T-helper 2 cell treated with Interferon-gamma antibody and Interleukin-4, amounts not matched to agents 100 ng/mL and 5 ng/mL, for 36 hours (primary cell): ENCODE results near the gene PRSS12. TPM values are rescaled to one million over a fixed set of nuclear protein-coding genes. Genes with fewer than 3 reads are reported as not detected.
"Not testable (repeated sequence)": the region's sequence is repeated elsewhere in the genome, so short reads cannot be mapped to it uniquely, and the experiment has no call there.

Experiments
- intact Hi-C: fragments of 100-400 bp; cut with micrococcal nuclease; formaldehyde crosslinking; loops from one replicate; pipeline ENCODE4 v1.15.1; 2023
- total RNA-seq: library from RNA; stranded (reverse); gene quantifications from 2 replicates; pipeline ENCODE4 v1.2.3, GENCODE V29; 2022

PRSS12 gene
- total RNA-seq, 1 donor from 2014 or later = not detected

DNA sequence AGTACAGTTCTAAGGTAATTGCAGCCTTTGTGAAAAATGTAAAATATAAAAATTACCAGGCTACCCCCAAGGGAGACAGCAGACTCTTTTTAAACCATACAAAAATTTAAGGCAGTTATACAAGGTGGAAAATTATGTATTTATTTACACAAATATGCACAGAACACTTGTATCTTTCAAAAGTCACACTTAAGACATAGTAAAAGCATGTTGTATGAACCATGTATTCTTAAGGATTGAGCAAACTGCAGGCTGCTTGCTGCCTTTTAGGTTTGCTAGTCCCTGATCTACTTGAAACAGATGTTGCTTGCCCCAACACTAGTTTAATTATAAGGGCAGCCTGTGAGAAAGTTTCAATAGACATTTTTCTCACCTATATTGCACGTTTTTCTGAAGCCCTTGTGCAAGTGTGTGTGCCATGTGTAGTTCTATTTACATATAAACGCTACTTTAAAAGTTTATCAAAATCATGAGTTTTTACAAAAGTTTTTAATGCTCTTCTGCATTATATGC lies 72.8 kb downstream of the PRSS12 start:
- intact Hi-C loops = loop anchor here (5.0 kb wide), 1 partner anchor 93 kb away; no protein-coding TSS in a partner anchor

DNA sequence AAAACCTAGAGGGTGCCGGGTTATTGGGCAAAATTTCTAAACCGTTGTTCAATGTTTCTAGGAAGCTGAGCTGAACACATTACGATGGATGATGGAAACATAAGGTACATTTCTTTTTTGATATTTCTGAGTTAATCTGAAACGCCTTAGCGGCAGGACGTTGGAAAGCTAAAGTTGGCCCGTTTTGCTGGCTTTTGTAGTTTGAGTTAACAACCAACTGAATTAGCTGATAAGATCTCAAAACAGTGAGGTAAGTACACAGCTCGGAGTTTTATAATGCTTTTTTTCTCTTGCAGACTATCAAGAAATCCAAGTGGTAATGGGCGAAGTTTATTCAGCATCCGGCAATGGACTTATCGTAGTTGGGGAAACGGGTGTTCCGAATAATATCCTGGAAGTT lies 73.5 kb downstream of the PRSS12 start:
- intact Hi-C loops = loop anchor here (5.0 kb wide), 1 partner anchor 92 kb away; no protein-coding TSS in a partner anchor

DNA sequence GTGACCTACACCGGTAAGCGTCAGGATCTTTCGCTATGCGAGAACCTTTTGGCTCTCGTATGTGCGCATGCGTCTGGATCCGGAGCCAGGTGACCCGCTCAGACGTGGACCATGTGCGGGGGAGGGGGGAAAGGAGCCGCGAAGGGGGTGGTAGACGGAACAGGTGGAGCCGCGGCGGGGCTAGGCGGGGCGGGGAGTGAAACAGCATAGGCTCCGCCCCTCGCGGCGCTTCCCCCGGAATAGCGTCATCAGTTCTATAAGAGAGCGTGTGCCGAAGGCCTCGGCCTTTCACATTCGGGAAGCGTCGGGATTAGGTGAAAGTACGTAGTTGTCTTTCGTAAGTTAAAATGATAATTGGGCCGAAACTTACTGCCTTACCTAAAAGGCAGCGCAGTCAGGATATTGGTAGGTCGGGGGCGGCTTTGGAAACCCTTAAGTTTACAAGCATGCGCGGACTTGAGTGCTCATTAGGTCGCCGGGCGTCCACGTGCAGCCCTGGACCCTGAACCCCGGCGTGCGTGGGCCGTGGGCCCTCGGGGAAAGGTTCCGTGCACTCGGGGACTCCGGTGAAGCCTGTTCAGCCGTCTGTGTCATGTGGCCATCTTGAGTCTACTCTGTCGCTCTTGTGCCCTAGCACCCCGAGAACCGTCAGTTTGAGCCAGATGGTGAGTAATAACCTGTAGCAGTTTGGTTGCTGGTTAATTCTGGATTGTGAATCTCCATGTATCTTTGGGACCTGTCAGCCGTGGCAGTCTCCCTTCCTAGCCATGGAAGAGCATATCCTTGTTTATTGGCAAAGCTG lies 74.1 kb downstream of the PRSS12 start:
- intact Hi-C loops = loop anchor here (1.0 to 5.0 kb wide), 4 partner anchors 13 to 407 kb away; partner anchors contain the start of gene METTL14

DNA sequence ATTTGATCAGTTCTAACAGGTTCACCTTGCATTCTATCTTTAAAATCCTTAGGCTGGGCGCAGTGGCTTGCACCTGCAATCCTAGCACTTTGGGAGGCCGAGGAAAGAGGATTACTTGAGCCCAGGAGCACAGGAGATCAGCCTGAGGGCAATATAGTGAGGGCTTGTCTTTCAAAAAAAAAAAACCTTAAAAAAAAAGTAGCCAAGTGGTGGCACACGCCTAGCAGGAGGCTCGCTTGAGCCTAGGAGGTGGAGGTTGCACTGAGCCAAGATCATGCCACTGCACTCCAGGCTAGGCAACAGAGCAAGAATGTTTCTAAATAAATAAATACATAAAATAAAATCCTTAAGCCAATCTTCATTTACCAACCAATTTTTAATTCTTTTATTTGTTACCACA lies 75.6 kb downstream of the PRSS12 start:
- intact Hi-C loops = loop anchor here (5.0 kb wide), 1 partner anchor 90 kb away; no protein-coding TSS in a partner anchor

DNA sequence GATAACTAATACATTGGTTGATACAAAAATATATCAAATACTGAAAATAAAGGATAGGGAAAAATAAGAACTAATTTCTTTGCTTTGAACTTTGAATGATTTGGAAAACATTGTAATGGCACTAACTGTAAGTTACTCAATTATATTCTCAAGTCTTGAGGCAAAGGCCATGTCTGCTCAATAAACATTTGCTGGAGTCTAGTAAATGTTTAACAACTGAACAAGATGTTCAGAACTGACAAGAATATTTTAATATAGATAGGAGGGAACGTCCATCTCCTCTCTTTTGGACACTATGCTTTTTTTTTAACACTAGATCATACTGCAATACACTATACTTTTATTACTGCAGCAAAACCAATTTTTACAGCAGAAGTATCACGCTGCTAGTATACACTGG lies 76.2 kb downstream of the PRSS12 start:
- intact Hi-C loops = loop anchor here (5.0 kb wide), 1 partner anchor 89 kb away; no protein-coding TSS in a partner anchor

DNA sequence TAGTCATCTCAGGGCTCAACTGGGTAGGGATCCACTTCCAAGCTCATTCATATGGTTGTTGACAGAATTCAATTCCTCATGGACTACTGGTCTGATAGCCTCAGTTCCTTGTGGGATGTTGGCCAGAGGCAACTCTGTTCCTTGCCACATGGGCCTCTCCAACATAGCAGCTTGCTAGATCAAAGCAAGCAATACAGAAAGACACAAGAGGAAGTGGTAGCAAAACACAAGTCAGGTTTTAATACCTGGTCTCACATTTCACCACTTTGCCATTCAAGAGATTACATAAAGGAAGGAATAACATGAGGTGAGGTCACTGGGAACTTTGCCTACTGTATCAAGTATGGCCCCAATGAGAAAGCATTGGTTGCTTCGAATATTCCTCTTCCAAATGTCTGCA lies 79.2 kb downstream of the PRSS12 start:
- intact Hi-C loops = no loop called here

DNA sequence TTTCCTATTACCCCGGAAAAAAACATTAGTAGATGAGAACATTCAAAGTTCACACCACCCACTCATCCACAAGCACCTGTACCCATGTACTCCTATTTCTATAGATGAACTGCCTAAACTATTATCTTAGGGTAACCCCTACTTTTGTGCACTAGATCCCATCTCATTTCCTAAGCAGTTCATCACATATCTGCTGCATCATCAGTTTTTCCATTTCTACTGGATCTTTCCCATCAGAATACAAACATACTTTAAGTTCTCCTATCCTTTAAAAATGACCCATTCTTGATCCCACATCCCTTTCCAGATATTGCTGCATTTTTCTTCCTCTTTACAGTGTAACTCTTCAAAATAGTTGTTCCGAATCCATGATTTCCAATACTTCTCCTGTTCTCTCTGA lies 81.0 kb downstream of the PRSS12 start:
- intact Hi-C loops = loop anchor here (2.0 kb wide), 2 partner anchors 195 to 823 kb away; no protein-coding TSS in a partner anchor

DNA sequence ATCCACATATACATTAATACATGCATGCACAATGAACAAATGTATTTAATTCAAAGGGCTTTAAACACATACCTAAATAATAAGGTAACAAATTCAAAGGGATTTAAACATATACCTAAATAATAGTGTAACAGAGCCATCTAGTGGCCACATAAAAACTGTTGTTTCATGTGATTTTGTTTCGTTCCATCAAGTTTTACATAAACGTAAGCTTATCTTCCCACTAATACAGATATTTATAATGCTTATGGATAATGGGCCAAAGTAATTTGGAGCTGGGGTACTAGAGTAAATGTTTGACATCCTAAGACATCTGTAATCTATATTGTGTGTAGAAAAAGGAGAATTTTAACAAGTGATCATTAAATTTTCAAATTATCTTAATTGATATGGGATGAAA lies 82.3 kb downstream of the PRSS12 start:
- intact Hi-C loops = loop anchor here (1.0 to 2.0 kb wide), 3 partner anchors 194 to 1912 kb away; no protein-coding TSS in a partner anchor

DNA sequence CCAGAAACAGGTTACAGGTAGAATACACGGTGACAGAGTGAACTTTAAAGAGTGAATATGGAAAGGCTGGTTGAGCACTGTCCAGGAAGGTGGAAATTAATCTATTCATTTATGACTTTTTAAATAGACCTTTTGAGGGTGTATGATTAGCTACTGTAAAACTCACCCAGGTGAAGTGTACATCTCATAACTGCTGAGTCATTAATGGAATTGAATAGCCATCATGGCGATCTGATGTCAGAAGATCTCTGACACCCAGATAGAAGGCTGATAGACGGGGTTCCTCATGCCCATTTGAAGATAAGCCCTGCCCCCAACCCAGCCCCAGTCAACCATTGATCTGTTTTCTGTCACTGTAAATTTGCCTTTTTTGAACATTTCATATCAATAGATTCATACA lies 84.0 kb downstream of the PRSS12 start:
- intact Hi-C loops = no loop called here

DNA sequence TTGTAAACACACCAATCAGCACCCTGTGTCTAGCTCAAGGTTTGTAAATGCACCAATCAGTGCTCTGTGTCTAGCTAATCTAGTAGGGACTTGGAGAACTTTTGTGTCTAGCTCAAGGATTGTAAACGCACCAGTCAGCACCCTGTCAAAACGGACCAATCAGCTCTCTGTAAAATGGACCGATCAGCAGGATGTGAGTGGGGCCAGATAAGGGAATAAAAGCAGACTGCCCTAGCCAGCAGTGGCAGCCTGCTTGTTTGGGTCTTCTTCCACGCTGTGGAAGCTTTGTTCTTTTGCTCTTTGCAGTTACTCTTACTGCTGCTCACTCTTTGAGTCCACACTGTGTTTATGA lies 86.7 kb downstream of the PRSS12 start:
- intact Hi-C loops = not testable (repeated sequence)

DNA sequence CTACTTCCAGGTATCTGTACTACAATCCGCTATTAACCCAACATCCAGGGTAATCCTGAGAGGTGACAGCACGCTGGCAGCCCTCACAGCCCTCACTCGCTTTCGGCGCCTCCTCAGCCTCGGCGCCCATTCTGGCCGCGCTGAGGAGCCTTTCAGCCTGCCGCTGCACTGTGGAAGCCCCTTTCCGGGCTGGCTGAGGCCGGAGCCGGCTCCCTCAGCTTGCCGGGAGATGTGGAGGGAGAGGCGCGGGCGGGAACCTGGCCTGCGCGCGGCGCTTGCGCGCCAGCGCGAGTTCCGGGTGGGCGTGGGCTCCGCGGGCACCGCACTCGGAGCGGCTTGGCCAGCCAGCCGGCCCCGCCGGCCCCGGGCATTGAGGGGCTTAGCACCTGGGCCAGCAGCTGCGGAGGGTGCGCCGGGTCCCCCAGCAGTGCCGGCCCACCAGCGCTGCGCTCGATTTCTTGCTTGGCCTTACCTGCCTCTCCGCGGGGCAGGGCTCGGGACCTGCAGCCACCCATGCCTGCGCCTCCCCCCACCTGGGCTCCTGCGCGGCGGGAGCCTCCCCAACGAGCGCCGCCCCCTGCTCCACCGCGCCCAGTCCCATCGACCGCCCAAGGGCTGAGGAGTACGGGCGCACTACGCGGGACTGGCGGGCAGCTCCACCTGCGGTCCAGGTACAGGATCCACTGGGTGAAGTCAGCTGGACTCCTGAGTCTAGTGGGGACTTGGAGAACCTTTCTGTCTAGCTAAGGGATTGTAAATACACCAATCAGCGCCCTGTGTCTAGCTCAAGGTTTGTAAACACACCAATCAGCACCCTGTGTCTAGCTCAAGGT lies 87.3 kb downstream of the PRSS12 start:
- intact Hi-C loops = loop anchor here (1.0 kb wide), 1 partner anchor 13 kb away; no protein-coding TSS in a partner anchor

DNA sequence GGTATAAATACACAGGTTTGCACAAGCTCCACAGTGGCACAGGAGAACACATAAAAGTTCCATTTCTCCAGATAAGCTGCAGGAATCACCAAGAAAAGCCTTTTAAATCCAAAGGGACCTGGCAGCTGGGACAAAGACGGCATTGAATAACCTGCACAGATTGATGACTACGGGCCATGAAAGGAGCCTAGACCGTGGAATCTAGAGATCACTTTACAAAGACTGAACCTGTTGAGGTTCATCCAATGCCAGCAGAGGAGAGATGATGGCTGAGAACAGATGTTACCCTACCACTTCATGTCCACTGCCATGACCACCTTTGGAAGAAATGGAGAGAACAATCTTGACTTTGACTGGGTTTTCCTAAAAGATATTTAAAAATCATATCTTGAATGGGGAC lies 88.7 kb downstream of the PRSS12 start:
- intact Hi-C loops = no loop called here

DNA sequence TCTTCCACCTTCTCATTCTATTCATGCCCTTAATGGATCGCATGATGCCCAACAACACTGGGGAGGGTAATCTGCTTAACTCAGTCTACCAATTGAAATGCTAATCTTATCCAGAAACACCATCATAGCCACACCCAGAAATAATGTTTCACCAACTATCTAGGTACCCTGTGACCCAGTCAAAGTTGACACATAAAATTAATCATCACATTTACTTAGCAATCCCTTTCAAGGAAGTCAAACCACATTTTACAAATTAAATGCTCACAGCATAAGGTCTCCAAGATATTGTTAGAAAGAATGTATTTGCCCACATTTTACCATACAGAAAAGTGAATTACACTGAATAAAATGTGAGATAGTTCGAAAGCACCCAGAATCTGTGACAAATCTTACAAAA lies 92.5 kb downstream of the PRSS12 start:
- intact Hi-C loops = no loop called here

DNA sequence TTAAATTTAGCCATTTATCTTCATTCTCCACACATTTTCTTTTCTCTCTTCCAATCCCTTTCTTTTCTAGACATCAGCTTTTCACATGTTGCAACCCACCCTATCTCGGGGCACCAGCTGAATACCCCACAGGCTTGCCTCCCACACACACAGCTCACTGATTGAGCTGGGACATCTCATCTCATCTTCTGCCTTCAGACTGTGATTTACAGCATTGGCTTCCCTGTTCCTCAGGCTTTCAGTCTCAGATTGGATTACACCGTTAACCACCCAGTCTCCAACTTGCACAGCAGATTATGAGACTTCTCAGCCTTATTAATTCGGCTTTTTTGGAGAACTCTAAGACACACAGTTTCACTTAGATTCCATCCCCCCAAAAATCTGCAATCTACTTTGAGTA lies 93.7 kb downstream of the PRSS12 start:
- intact Hi-C loops = no loop called here

DNA sequence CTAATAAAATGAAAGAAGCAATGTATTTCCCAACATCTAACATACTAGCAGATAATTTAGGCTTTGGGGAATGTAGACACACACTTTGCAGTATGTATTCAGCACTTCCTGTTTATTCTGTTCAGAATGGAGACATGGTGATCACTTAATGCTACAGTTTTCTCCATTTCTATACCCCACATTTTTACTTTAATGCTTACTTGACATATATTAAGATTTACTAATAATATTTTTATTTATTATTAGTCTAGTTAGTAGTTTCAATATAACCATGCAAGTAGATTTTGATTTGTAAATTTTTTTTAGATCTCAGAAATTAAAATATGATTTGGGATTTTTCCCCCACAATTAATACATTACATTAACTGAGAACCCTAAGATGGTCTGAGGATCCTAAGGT lies 98.4 kb downstream of the PRSS12 start:
- intact Hi-C loops = no loop called here

DNA sequence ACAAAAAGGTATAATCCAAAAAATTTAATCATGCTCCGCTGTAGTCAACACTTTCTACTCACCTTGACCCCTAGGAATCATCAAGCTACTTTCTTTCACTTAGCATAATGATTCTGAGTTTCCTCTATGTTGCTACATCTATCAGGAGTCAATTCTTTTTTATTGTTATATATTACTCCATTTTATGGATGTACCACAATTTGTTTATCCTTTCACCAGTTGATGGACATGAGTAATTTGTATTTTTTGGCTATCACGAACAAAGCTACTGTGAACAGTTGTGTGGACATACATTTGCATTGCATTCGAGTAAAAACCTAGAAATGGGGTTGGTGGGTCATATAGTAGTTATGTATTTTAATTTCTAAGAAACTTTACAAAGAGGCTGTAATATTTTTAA lies 102.9 kb downstream of the PRSS12 start:
- intact Hi-C loops = no loop called here

DNA sequence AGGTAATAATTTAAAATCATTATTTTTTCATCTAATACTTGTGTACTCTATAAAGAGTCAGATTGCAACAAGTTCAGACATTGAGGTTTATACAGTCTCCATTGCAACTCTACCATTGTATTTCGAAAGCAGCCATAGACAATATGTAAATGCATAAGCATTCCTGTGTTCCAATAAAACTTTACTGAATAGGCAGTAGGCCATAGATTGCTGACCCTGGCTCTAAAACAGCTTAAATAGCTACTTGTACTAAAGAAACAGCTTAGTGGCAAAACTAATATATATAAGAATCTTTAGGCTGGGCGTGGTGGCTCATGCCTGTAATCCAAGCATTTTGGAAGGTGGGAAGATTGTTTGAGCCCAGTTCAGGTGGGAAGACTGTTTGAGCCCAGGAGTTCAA lies 115.3 kb downstream of the PRSS12 start:
- intact Hi-C loops = no loop called here

DNA sequence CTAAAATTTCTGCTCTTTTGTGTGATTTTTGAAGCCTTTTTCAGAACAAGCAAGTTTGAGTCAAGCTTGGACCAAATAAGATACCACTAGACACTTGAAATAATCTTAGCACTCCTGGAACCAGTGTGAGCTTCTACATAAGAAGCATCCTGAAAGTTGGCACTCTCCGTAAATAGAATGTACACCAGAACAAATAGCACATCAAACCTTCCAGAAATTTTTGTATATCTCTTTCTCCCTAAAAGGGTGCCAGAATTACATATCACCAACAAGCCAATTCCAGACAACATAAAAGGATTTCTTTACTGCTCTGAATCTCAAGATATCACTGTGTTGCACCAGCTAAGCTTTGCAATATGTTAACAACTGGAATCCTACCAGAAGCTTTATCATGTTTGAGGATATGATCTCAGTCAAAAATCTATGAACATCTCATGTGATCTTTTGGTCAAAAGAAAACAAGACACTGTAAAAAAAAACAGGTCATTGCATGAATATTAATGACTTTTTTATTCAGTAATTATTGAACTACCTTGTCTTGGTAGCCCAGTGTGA lies 117.2 kb downstream of the PRSS12 start:
- intact Hi-C loops = no loop called here
